HG03521 (cell line): Measurements from ENCODE around the gene CDR2.
"Not testable (repeated sequence)": the region's sequence is repeated elsewhere in the genome, so short reads cannot be mapped to it uniquely, and the experiment has no call there.

ENCODE experiments used
- ATAC-seq: cut with Tn5 transposase; IDR thresholded peaks from one replicate; pipeline ENCODE4 v1.9.1; 2021; ENCODE audit warnings: mild to moderate bottlenecking, moderate library complexity; ENCODE audit not compliant: unreplicated experiment

The CDR2 gene

GRCh38 chr16:22379656-22380055 lies 5.2 kb upstream of the CDR2 start:
- ATAC-seq, result no peak

GRCh38 chr16:22375963-22376640 lies 1.7 kb upstream of the CDR2 start:
- ATAC-seq, result no peak

- no peak for ATAC-seq
Measured at GRCh38 chr16:22375117-22375962, 921 bp upstream of the CDR2 start.

GRCh38 chr16:22373662-22374310 lies 633 bp downstream of the CDR2 start:
- peak; percentile 11 for ATAC-seq

- ATAC-seq, result no peak
Measured at GRCh38 chr16:22372882-22373661, 1.3 kb downstream of the CDR2 start.

GRCh38 chr16:22370038-22370820 lies 4.2 kb downstream of the CDR2 start:
- ATAC-seq, result no peak

- ATAC-seq, result no peak
Measured at GRCh38 chr16:22369221-22369811, 5.1 kb downstream of the CDR2 start.

GRCh38 chr16:22368200-22368826 lies 6.1 kb downstream of the CDR2 start:
- ATAC-seq, result not testable (repeated sequence)

GRCh38 chr16:22366889-22367288 lies 7.5 kb downstream of the CDR2 start:
- no peak for ATAC-seq

GRCh38 chr16:22366371-22366770 lies 8.0 kb downstream of the CDR2 start:
- ATAC-seq, result no peak

GRCh38 chr16:22364241-22364640 lies 10.2 kb downstream of the CDR2 start:
- no peak for ATAC-seq

- ATAC-seq, result no peak
Measured at GRCh38 chr16:22360963-22361659, 13.3 kb downstream of the CDR2 start.

GRCh38 chr16:22359679-22360078 lies 14.7 kb downstream of the CDR2 start:
- no peak for ATAC-seq

GRCh38 chr16:22358000-22358399 lies 16.4 kb downstream of the CDR2 start:
- peak; percentile 12 for ATAC-seq

- ATAC-seq, result peak; percentile 67
Measured at GRCh38 chr16:22357635-22357971, 16.8 kb downstream of the CDR2 start.

GRCh38 chr16:22356930-22357634 lies 17.3 kb downstream of the CDR2 start:
- ATAC-seq, result peak; percentile 8

- no peak for ATAC-seq
Measured at GRCh38 chr16:22355487-22355908, 18.9 kb downstream of the CDR2 start.

GRCh38 chr16:22353933-22354541 lies 20.4 kb downstream of the CDR2 start:
- ATAC-seq, result no peak
